PC-9 (cell line): Measurements from ENCODE around the gene NELL2.

ENCODE experiments used
- EZH2 ChIP-seq: fragments of 200-600 bp; sonication (generic); IDR thresholded peaks from 2 replicates; pipeline ENCODE4 v1.8.0; 2017; ENCODE audit warnings: antibody characterized with exemption, low read depth
- TF ChIP-seq, protein P1 (sequence below): fragments of 200-600 bp; sonication (generic); conservative IDR thresholded peaks from 2 replicates; pipeline ENCODE4 v1.6.1; 2017; ENCODE audit warnings: mixed run types, antibody characterized with exemption, mild to moderate bottlenecking, moderate library complexity

DNA sequence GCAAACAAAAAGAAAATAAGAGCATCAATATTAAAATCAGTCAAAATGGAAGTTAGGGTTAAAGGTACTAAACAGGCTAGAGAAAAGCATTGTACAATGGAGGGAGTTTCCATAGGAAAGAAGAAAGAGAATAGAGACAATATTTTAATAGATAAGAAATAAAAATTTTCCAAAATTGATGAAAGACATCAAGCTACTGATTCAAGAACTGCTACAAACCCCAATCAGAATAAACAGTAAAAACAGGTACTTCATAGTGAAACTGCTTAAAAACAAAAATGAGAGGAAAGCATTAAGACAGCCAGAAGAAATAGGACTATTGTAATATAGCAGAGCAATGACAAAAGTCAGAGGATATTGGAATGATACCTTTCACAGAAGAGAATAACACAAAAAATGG is 413.4 kb downstream of the NELL2 start:
- TF ChIP-seq, protein P1, sequence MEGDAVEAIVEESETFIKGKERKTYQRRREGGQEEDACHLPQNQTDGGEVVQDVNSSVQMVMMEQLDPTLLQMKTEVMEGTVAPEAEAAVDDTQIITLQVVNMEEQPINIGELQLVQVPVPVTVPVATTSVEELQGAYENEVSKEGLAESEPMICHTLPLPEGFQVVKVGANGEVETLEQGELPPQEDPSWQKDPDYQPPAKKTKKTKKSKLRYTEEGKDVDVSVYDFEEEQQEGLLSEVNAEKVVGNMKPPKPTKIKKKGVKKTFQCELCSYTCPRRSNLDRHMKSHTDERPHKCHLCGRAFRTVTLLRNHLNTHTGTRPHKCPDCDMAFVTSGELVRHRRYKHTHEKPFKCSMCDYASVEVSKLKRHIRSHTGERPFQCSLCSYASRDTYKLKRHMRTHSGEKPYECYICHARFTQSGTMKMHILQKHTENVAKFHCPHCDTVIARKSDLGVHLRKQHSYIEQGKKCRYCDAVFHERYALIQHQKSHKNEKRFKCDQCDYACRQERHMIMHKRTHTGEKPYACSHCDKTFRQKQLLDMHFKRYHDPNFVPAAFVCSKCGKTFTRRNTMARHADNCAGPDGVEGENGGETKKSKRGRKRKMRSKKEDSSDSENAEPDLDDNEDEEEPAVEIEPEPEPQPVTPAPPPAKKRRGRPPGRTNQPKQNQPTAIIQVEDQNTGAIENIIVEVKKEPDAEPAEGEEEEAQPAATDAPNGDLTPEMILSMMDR, result no peak
- TF ChIP-seq EZH2, result no peak
